ENCODE measurements around the gene SCYL3.

DNA sequence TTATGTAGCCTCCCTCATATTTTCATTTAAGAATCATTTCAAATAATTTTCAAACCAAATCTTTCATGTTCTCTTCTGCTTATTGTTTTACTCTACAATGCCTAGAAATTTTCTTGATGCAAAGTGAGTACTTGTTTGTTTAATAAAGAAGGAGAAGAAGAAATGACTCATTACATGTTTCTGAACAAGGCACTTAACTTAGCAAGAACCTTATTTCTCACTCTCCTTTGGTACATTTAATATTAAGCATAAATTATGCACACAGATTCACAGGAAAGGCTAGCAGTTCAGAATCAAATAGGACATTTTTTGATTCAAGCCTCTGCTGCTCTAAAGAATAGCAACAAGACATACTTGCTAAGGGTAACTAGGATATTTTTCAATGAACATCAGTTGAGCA lies 9.1 kb downstream of the SCYL3 start:
- no peak for TF ChIP-seq RAD21 (IDR thresholded peaks at IDR 0.05; ENCODE audit: low read length)
- TF ChIP-seq, protein P1, sequence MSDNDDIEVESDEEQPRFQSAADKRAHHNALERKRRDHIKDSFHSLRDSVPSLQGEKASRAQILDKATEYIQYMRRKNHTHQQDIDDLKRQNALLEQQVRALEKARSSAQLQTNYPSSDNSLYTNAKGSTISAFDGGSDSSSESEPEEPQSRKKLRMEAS (IDR thresholded peaks at IDR 0.05; ENCODE audit: low read depth) = no peak
- TF ChIP-seq, protein P2, sequence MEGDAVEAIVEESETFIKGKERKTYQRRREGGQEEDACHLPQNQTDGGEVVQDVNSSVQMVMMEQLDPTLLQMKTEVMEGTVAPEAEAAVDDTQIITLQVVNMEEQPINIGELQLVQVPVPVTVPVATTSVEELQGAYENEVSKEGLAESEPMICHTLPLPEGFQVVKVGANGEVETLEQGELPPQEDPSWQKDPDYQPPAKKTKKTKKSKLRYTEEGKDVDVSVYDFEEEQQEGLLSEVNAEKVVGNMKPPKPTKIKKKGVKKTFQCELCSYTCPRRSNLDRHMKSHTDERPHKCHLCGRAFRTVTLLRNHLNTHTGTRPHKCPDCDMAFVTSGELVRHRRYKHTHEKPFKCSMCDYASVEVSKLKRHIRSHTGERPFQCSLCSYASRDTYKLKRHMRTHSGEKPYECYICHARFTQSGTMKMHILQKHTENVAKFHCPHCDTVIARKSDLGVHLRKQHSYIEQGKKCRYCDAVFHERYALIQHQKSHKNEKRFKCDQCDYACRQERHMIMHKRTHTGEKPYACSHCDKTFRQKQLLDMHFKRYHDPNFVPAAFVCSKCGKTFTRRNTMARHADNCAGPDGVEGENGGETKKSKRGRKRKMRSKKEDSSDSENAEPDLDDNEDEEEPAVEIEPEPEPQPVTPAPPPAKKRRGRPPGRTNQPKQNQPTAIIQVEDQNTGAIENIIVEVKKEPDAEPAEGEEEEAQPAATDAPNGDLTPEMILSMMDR (IDR thresholded peaks at IDR 0.05) = no peak
- no peak for TF ChIP-seq NRF1 (IDR thresholded peaks at IDR 0.05; ENCODE audit: low read depth, low read length)
- TF ChIP-seq TAF1 (IDR thresholded peaks at IDR 0.05; ENCODE audit: borderline replicate concordance, low read depth, low read length) = no peak
- no peak for TF ChIP-seq EZH2phosphoT487 (IDR thresholded peaks at IDR 0.05; ENCODE audit: borderline replicate concordance, low read depth)
- TF ChIP-seq YY1 (IDR thresholded peaks at IDR 0.05; ENCODE audit: low read depth) = no peak
- no peak for TF ChIP-seq GABPA (IDR thresholded peaks at IDR 0.05; ENCODE audit: low read depth)
- no peak for TF ChIP-seq POLR2AphosphoS5 (IDR thresholded peaks at IDR 0.05; ENCODE audit: low read depth, low read length)
- TF ChIP-seq SMC3 (IDR thresholded peaks at IDR 0.05; ENCODE audit: low read depth, low read length) = no peak
- no peak for TF ChIP-seq MEF2A (IDR thresholded peaks at IDR 0.05; ENCODE audit: borderline replicate concordance, low read depth)
- TF ChIP-seq, protein P3, sequence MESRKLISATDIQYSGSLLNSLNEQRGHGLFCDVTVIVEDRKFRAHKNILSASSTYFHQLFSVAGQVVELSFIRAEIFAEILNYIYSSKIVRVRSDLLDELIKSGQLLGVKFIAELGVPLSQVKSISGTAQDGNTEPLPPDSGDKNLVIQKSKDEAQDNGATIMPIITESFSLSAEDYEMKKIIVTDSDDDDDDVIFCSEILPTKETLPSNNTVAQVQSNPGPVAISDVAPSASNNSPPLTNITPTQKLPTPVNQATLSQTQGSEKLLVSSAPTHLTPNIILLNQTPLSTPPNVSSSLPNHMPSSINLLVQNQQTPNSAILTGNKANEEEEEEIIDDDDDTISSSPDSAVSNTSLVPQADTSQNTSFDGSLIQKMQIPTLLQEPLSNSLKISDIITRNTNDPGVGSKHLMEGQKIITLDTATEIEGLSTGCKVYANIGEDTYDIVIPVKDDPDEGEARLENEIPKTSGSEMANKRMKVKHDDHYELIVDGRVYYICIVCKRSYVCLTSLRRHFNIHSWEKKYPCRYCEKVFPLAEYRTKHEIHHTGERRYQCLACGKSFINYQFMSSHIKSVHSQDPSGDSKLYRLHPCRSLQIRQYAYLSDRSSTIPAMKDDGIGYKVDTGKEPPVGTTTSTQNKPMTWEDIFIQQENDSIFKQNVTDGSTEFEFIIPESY (IDR thresholded peaks at IDR 0.05; ENCODE audit: borderline replicate concordance, low read depth) = no peak
- TF ChIP-seq JUND (IDR thresholded peaks at IDR 0.05) = no peak
- no peak for TF ChIP-seq FOXM1 (IDR thresholded peaks at IDR 0.05; ENCODE audit: low read depth)

Measured in SK-N-SH (cell line).